ENCODE results near the gene OCSTAMP.

The OCSTAMP gene

GRCh38 chr20:46501961-46502360, 48.5 kb downstream of the OCSTAMP start:
- no peak for TF ChIP-seq CTCF (IDR thresholded peaks at IDR 0.05; ENCODE audit: low read length)
- no peak for TF ChIP-seq EZH2 (optimal IDR thresholded peaks at IDR 0.05; ENCODE audit: low read depth, low read length)
- H3K4me3 ChIP-seq (ENCODE audit: low read length) = no peak overlapping the region
- no peaks in the 10 kb centered on the region for H3F3A ChIP-seq (ENCODE audit: insufficient read depth, low read length)
- DNase-seq = no peak
- H3K27me3 ChIP-seq (replicated peaks; ENCODE audit: insufficient read depth, low read length) = no peaks in the 10 kb centered on the region
- H3K9me3 ChIP-seq (replicated peaks; ENCODE audit: insufficient read depth, low read length) = no peaks in the 10 kb centered on the region
- H4K20me1 ChIP-seq (ENCODE audit: insufficient read depth, low read length) = no peaks in the 10 kb centered on the region
- no peaks in the 10 kb centered on the region for H3K9me2 ChIP-seq (replicated peaks; ENCODE audit: insufficient read depth, low read length)
- no peaks in the 10 kb centered on the region for H3K79me2 ChIP-seq (ENCODE audit: low read length)
- no peak overlapping the region for H3K4me2 ChIP-seq (ENCODE audit: low read depth, low read length)
- H3K36me3 ChIP-seq (replicated peaks; ENCODE audit: insufficient read depth, low read length) = no peaks in the 10 kb centered on the region
- no peak overlapping the region for H3K9ac ChIP-seq (ENCODE audit: low read length)
- H3K27ac ChIP-seq (ENCODE audit: low read length) = no peak overlapping the region
- H2AFZ ChIP-seq (ENCODE audit: low read length) = no peak overlapping the region
- no peaks in the 10 kb centered on the region for H3K4me1 ChIP-seq (ENCODE audit: low read length)

GRCh38 chr20:46501337-46501942, 49.0 kb downstream of the OCSTAMP start:
- Histone ChIP-seq H3K27ac (ENCODE audit: low read length) (no peak overlapping the region), H2AFZ (ENCODE audit: low read length) (no peak overlapping the region), H3K4me3 (ENCODE audit: low read length) (no peak overlapping the region), H3K4me2 (ENCODE audit: low read depth, low read length) (no peak overlapping the region), H3K27me3 (replicated peaks; ENCODE audit: insufficient read depth, low read length) (no peaks in the 10 kb centered on the region), H3K36me3 (replicated peaks; ENCODE audit: insufficient read depth, low read length) (no peaks in the 10 kb centered on the region), H3F3A (ENCODE audit: insufficient read depth, low read length) (no peaks in the 10 kb centered on the region), H3K4me1 (ENCODE audit: low read length) (no peaks in the 10 kb centered on the region), H3K9me3 (replicated peaks; ENCODE audit: insufficient read depth, low read length) (no peaks in the 10 kb centered on the region), H3K9ac (ENCODE audit: low read length) (no peak overlapping the region), H4K20me1 (ENCODE audit: insufficient read depth, low read length) (no peaks in the 10 kb centered on the region), H3K9me2 (replicated peaks; ENCODE audit: insufficient read depth, low read length) (no peaks in the 10 kb centered on the region), H3K79me2 (ENCODE audit: low read length) (no peaks in the 10 kb centered on the region)
- TF ChIP-seq CTCF (IDR thresholded peaks at IDR 0.05; ENCODE audit: low read length) = no peak
- no peak for TF ChIP-seq EZH2 (optimal IDR thresholded peaks at IDR 0.05; ENCODE audit: low read depth, low read length)
- TF ChIP-seq EZH2phosphoT487 (IDR thresholded peaks at IDR 0.05; ENCODE audit: low read length) = no peak
- no peak for DNase-seq

- Histone ChIP-seq H3K9ac (ENCODE audit: low read length) (no peak overlapping the region), H3K27ac (ENCODE audit: low read length) (no peak overlapping the region), H3K9me3 (replicated peaks; ENCODE audit: insufficient read depth, low read length) (no peaks in the 10 kb centered on the region), H3K4me1 (ENCODE audit: low read length) (no peaks in the 10 kb centered on the region), H3K4me2 (ENCODE audit: low read depth, low read length) (no peak overlapping the region), H3F3A (ENCODE audit: insufficient read depth, low read length) (no peaks in the 10 kb centered on the region), H3K4me3 (ENCODE audit: low read length) (no peak overlapping the region), H3K36me3 (replicated peaks; ENCODE audit: insufficient read depth, low read length) (no peaks in the 10 kb centered on the region), H2AFZ (ENCODE audit: low read length) (no peak overlapping the region), H3K79me2 (ENCODE audit: low read length) (no peaks in the 10 kb centered on the region), H4K20me1 (ENCODE audit: insufficient read depth, low read length) (no peaks in the 10 kb centered on the region), H3K27me3 (replicated peaks; ENCODE audit: insufficient read depth, low read length) (no peaks in the 10 kb centered on the region), H3K9me2 (replicated peaks; ENCODE audit: insufficient read depth, low read length) (no peaks in the 10 kb centered on the region)
- TF ChIP-seq EZH2 (optimal IDR thresholded peaks at IDR 0.05; ENCODE audit: low read depth, low read length) = no peak
- TF ChIP-seq CTCF (IDR thresholded peaks at IDR 0.05; ENCODE audit: low read length) = no peak
- no peak for TF ChIP-seq EZH2phosphoT487 (IDR thresholded peaks at IDR 0.05; ENCODE audit: low read length)
- DNase-seq = no peak
Observed at GRCh38 chr20:46494077-46494476, 56.4 kb downstream of the OCSTAMP start.

All from MM.1S (cell line).